Stimulated activated CD4-positive, alpha-beta T cell treated with anti-CD3 and anti-CD28 coated beads, Interleukin-2, amount 100 ng/mL, for 24 hours (primary cell): ENCODE data around the gene SLC13A2.
"Not testable (repeated sequence)": the region's sequence is repeated elsewhere in the genome, so short reads cannot be mapped to it uniquely, and the experiment has no call there.

Source experiments
- DNase-seq, 2 donors: peaks; one replicate each; pipeline ENCODE4 v3.0.0-alpha.2; 2020

The SLC13A2 gene

DNA sequence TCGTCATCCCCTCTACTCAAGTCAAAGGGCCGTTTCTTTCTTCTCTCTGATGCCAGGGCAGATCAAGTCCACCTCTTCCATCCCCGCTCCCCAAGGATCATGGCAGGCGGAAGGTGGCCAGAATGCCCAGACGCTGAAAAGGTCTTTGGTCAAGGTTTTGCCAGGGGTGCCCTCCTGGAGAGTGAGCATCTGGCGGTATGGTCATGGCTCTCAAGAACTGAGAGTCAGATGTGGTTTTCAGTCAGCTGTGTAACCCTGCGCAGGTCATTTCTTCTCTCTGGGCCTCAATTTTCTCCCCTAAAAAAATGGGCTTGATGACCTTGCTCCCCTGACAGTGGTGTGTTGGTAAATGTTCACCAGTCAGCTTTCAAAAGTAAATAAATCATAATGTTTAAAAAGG, 45.1 kb downstream of the SLC13A2 start:
- no peak for DNase-seq

DNA sequence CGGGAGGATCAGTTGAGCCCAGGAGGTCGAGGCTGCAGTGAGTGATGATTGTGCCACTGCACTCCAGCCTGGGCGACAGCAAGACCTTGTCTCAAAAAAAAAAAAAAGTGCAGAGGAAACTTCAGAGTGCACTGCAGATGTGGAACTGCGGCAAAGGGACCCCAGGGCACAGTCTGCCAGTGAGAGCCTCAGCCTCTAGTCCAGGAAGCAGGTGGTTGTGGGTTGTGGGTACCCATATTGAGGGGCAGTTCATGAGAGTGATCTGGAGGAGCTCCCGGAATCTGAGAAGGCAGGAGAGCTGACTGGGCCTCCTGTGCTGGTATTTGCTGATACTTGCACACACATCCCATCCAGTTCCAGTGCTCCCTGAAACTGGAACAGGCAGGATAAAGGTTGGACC, 45.8 kb downstream of the SLC13A2 start:
- no peak for DNase-seq

DNA sequence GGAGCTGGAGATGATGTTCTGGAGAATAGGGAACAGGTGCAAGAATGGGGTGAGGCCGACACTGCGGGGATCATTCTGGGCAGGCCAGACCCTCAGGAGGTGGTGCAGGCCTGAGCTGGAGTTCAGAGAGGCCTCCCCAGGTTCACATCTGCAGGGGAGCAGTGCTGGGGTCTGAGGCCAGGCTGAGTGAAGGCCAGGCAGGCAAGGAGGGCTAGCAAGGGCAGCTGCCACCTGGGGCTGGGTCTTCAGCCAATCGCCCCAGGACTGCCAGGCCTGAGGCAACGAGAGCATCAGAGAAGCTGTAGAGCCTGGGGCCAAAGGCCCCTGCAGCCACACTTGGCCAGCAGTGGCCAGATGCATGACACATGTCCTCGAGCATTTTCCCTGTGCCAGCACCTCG, 47.2 kb downstream of the SLC13A2 start:
- no peak for DNase-seq

DNA sequence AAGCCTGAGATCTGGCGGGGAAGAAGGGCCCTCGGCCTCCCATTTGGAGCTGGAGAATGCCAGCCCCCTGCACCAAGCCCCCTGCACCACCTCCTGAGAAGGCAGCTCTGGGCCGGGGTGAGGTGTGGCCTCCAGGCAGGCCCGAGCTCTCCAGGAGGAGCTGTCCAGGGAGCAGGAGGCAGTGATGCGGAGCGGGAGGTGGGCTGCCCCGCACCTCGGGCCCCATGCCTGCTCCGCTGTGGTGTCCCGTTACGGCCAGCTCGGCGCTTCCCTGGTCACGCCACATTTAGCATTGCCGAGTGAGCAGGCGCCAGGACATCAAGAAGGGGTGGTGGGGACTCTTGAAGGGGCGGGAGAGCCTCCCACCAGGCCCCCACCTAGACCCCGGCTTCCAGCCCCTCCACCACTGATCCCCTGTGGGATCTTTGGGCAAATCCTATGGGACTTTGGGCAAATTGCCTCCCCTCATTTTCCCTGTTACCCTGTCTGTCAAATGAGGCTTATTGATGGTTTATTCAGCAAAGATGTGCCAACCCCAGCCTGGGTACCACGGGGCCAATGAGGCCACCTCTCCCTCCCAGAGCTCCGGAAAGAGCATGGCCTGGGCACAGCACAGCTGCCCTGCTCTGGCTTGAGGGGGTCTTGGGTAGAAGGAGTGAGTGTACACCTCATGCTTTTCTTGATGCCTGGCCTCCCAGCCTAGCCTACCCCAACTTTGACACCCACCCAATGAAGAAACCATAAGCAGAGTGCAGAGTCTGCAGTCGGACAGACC, 48.1 kb downstream of the SLC13A2 start:
- DNase-seq = no peak

DNA sequence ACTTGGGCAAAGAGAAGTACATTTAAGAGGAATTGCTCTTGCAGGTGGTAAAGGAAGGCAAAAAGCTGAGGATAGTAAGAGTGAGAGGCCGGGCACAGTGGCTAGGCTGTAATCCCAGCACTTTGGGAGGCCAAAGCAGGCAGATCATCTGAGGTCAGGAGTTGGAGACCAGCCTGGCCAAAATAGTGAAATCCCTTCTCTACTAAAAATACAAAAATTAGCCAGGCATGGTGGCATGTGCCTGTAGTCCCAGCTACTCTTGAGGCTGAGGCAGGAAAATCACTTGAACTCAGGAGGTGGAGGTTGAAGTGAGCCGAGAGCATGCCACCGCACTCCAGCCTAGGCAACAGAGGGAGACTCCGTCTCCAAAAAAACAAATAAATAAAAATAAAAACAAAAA, 48.8 kb downstream of the SLC13A2 start:
- not testable (repeated sequence) for DNase-seq

DNA sequence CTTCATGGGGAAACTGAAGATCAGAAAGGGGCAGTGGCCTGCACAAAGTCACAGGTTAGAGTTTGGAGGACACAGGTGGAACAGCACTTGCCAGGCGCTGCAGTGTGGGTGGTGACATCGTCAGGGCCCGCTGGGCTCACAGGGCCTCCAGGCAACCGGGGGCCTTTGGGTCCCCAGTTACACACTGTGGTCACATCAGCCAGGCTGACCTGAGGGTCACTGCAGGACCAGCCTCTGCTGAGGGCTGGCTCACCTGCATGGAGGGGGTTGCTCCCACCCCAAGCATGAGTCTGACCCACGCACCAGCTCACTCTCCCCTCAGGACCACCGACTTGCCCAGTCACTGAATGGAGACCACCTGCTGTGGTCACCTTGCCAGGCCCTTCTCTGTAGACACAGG, 49.7 kb downstream of the SLC13A2 start:
- no peak for DNase-seq

DNA sequence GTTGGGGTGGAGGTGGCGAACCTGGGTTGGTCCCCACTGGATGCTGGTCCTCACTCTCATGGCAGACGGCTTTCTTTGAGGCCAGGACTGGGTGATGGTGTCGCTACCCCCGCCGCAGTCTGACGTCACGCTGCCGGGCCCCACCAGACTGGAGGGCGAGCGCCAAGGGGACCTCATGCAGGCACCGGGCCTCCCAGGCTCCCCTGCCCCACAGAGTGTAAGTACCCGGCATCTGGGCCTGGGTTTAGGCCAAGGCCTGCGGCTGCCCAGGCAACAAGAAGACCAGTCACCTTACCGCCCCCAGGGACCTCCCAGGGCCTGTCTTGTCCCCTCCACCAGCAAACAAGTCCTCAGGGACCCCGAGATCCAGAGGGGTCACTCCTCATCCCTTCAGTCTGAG, 50.4 kb downstream of the SLC13A2 start:
- no peak for DNase-seq

DNA sequence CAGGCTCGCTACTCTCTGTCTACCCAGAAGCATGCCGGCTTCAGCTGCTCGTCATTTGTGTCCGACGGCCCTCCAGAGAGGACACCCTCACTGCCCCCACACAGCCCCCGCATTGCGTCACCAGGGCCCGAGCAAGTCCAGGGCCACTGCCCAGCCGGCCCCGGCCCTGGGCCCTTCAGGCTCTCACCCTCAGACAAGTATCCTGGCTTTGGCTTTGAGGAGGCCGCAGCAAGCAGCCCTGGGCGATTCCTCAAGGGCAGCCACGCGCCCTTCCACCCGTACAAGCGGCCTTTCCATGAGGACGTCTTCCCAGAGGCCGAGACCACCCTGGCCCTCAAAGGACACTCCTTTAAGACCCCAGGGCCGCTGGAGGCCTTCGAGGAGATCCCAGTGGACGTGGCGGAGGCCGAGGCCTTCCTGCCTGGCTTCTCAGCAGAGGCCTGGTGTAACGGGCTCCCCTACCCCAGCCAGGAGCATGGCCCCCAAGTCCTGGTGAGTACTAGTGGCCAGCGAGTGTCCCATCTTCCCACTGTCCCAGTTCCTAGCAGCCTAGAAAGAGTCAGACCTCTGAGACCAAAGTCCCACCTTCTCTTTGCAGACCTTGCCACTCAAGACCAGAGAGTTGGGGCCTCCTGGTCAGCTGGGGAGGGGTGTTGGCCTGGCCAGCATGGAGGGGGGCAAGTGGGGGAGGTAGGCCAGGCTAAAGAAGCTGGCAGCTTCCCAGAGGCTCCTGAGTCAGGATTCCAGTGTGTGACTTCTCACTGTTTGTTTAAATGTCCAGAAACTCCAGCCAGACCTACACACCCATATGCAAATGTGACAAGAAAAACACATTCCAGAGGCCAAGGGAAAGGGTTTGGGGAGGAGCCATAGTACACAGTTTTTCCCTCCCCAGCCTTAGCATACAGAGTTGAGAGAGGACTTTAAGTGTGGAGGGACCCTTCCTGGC, 51.3 kb downstream of the SLC13A2 start:
- DNase-seq = no peak

DNA sequence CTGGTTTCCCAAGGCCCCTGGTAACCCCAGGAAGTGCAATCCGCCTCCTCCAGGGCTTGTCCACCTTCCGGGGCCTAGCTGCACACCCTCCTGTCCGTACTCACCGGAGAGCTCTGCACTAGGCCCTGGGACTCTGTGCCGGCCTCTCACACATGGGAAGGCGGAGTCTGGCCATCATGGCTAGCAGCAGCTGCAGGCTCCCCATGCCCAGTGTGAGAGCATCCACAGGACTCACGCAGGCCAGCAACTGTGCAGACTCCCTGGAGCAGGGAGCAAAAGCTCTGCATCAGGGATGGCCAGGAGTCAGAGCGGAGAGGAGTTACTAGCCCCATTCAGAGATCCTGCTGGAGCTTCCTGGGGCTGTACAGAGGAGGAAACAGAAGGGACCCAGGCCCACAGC, 52.9 kb downstream of the SLC13A2 start:
- no peak for DNase-seq

DNA sequence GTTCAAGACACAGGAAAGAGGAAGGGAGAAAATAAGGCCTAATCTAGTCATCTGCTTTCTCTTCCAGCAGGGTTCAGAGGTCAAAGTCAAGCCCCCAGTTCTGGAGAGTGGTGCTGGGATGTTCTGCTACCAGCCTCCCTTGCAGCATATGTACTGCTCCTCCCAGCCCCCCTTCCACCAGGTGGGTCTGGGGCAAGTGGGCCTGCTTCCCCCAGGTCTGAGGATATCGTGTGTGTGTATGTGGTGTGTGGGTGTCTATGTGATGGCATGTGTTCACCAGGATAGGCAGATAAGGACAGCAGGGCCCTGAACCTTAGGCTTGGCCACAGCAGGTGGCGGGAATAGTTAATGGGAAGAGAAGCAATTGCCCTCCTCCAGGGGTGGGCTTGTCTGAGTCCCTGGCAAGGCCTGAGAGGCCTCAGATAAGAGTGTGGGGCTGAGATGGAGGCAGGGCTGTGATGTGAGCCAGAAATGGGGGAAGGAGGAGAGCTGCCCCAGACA, 53.8 kb downstream of the SLC13A2 start:
- no peak for DNase-seq

DNA sequence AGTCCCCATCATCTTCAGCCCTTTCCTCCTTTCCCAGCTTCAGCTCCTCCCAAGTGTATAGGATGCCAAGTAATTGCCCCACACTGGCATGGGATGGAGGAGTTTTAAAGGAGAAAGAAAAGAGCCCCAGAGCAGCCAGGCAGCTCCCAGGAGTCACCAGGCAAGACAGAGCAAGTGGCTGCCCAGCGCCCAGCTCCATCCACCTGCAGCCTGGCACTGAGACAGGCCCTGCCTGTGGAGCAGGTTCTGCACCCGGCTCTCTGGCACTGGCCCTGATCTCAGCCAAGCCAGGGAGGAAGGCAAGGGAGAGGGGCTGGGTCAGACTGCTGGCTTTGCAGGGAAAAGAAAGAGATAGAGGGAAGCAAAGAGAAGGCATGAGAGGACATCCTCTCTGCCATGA, 54.4 kb downstream of the SLC13A2 start:
- no peak for DNase-seq

DNA sequence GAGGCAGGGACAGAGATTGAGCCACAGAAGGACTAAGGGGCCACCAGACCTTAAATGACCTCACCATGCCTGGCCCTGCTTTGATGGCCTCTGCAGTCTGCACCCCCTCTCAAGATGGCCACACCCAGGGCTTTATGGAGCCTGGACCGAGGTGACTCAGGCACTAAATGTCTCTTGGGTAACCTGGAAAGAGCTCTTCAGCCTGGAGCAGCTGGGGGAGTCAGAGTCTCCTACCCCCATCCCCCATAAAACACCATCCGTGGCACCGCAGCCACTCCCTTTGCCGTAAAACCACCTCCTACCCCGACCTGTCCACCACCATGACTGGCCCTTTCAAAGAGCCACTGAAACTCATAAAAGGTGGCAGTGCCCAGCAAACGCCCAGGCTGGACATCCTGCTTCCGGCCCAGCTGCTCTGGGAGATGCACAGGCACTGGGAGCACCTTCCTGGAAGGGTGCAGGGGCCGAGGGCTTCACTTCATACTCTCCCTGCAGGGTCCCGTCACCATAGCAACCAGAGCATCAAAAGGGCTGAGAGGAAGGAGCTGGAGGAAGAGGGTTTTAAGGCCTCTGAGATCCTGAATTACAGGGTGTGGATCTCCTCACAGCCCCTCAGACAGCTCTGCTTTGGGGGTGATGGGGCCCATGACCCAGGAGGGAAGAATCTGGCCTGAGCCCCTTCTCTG, 55.0 kb downstream of the SLC13A2 start:
- DNase-seq = no peak

DNA sequence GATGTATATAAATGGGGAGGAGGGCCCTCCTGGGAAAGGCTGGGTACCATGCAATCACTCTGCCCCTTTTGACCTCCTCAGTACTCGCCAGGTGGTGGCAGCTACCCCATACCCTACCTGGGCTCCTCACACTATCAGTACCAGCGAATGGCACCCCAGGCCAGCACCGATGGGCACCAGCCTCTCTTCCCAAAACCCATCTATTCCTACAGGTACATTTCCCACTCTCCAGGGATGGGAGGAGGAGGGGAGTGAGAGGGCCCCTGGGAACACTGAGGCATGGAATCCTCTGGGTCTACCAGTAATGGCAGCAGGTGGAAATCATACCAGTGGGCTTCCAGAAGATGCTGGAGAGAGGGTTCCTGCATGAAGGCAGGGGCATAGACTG, 55.6 kb downstream of the SLC13A2 start:
- no peak for DNase-seq

DNA sequence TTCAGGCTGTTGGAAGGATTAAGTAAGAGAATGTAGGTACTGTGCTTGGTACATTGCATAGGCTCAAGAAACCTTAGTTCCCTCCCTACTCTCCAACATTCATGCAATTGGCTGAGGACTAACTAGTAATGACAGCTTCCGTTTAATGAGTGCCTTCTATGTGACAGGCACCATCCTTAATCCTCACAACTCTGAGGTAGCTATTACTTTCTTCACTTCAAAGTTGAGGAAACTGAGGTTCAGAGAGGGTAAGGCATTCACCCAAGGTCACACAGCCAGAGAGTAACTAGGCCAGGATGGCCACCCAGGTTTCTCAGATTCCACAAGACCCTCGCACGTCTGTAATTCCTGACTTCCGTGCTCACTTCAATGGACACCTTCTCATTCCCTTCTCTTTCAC, 56.8 kb downstream of the SLC13A2 start:
- DNase-seq = no peak

DNA sequence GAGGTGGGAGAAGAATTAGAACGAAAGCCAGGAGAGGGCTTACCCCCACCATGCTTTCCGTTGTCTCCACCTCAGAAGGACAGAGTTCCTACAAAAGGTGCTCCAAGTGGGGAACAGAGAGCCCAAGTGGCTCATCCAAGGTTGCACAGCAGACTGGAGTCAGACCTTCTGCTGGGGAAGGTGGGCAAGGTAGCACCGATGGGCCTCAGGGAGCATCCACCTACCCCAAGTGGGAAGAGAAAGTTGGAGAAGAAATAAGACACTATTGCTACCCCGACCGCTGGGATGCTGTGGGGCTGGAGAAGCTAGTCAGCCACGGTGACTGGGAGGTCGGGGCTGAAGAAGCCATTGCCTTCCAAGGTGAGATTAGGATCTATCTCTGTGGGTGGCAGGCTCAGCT, 57.5 kb downstream of the SLC13A2 start:
- no peak for DNase-seq

DNA sequence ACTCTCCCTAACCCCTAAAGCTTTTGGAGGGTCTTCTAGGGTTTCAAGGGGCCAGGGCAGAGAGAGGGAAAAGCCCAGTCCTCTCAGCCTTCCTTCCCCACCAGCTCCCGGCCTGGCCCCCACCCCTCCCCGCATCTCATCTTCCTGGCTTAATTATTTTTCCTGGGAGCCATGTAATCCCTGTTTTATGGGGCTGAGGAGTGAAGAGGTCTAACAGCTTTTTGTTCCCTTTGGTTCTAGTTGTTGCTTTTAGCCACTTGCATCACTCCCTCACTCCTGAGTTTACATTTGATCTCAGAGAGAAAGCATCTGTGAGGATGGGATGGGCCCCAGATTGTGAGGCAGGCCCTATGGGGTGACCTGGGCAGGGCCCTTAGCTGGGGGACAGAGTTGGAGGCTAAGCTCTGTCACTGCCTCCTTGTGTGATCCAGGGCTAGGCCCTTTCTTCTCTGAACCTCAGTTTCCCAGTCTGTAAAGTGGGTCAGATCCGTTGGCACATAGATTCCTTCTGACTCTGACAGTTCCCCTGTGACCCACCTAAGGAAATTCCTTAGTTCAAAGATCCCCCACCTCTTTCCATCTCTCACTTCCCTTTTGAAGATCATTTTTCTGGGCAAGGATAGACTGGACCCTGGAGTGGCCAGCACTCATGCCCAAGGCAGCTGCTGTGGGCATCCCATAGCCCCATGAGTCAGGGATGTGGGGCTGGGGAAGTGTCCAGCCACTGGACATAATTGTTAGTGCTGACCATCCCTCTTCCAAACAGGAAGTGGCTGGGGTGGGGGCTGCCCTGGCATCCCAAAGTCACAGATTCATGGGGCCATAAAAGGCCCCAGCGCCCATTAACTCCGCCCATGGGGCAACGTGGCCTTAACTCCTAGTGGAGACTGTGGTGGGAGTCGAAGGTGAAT, 58.9 kb downstream of the SLC13A2 start:
- DNase-seq = no peak

DNA sequence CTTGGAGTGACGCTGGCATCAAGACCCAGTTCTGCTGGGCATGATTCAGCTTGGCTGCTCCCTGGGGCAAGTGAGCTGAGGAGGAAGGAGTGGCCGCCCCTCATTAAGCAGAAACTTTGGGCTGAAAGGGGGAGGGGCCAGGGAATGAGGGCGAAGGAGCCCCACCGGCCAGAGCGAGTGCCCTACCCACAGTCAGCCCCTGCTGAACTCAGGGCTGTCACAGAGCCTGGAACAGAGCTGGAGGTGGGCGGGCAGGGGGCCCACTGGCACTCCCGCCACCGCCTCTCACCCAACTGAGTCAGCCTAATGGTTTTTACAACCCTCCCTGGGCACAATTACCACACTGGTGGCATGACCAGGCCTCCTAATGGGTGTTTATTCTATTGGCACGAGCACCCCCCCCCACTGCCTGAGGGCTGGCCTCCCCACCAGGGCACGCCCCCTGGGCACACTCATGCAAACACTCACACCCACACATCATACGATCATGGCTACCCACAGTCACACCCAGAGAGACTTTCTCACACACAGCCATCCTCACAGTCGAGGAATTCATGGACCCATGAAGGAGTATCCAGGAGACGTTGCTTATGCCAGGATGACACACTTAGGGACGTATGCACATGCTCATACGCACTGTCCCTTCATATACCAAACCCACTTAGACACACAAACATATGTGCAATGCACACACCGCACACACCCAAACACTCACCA, 59.8 kb downstream of the SLC13A2 start:
- no peak for DNase-seq

DNA sequence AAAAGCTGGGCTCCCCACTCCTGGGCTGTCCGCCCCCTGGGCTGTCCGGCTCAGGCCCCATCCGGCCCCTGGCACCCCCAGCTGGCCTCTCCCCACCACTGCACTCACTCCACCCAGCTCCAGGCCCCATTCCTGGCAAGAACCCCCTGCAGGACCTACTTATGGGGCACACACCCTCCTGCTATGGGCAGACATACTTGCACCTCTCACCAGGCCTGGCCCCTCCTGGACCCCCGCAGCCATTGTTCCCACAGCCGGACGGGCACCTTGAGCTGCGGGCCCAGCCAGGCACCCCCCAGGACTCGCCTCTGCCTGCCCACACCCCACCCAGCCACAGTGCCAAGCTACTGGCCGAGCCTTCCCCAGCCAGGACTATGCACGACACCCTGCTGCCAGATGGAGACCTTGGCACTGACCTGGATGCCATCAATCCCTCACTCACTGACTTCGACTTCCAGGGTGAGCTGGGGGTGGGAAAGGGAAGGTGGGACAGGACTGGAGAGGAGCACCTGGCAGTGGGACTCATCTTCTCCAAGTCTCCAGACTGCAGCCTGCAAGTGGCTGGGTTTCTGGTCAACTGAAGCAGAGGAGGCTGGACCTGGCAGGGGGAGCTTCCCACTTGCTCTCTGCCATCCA, 61.4 kb downstream of the SLC13A2 start:
- DNase-seq = no peak

DNA sequence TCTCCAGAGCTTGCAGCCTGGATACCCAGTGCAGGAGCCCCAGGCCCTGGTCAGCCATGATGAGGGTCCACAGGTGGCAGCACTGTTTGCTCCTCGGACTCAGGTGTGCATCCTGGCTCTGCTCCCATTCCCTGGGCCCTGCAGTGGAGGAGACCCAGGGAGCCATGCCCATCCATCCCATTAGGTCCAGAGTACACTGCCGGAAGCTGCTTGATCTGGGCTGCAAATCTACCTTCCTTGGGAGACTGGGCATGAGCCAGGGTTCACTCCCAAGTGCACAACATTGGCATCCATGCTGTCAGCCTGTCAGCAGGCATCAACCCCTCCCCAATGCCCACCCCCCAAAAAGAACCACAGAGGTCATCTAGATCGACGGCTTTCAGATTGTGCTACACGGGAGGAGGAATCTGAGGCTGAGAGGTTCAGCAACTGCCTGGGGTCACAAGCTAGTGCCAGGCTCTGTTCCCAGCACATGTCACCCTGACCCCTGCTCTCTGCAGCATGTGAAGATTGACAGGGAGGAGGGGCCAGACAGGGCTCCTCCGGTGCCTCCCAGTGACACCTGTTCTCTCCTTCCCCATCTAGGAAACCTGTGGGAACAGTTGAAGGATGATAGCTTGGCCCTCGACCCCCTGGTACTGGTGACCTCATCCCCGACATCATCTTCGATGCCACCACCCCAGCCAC, 63.2 kb downstream of the SLC13A2 start:
- no peak for DNase-seq

DNA sequence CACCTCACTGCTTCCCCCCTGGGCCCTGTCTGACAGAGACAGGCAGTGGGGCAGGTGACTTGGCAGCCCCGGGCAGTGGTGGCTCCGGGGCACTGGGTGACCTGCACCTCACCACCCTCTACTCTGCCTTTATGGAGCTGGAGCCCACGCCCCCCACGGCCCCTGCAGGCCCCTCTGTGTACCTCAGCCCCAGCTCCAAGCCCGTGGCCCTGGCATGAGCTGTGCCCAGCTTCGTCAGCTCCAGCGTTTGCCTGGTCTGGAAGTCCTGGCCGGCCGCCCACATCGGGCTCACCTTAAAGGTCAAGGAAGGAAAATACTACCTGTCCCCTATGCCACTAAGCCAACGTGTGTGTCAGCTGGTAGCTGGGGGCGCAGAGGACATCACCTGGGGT, 63.8 kb downstream of the SLC13A2 start:
- no peak for DNase-seq
